WTC11 (cell line): ENCODE data around the gene ISY1. TPM values are rescaled to one million over a fixed set of nuclear protein-coding genes. Genes with fewer than 3 reads are reported as not detected.

ENCODE experiments used
- ATAC-seq: fragments of 200-7000 bp; cut with Tn5 transposase; 2 replicates; pipeline ENCODE4 v1.10.0; 2021; ENCODE audit warnings: mild to moderate bottlenecking, moderate library complexity
- CTCF ChIA-PET: fragments of 300-600 bp; sonication (Branson Sonifier 250); formaldehyde crosslinking; loops from one replicate; lab custom pipeline; 2021; ENCODE audit warnings: antibody characterized with exemption; lab: Charles Lee
- POLR2A ChIA-PET: fragments of 350-600 bp; sonication (Branson Sonifier 250); formaldehyde crosslinking; loops from one replicate; lab custom pipeline; 2021; ENCODE audit warnings: antibody characterized with exemption; lab: Charles Lee
- DNase-seq: peaks from one replicate; pipeline ENCODE4 v3.0.0; 2021; ENCODE audit warnings: low spot score
- H3K27ac Mint-ChIP-seq: 2 replicates; pipeline ENCODE4 v1.8.0; 2021; ENCODE audit warnings: mixed read lengths
- H3K27me3 Mint-ChIP-seq: 2 replicates; pipeline ENCODE4 v1.8.0; 2021; ENCODE audit warnings: low read depth, mild to moderate bottlenecking, moderate library complexity, mixed read lengths
- H3K36me3 Mint-ChIP-seq: 2 replicates; pipeline ENCODE4 v1.8.0; 2021; ENCODE audit warnings: mixed read lengths
- H3K4me1 Mint-ChIP-seq: 2 replicates; pipeline ENCODE4 v1.8.0; 2022; ENCODE audit warnings: mixed read lengths
- H3K4me3 Mint-ChIP-seq: 2 replicates; pipeline ENCODE4 v1.8.0; 2021; ENCODE audit warnings: mild to moderate bottlenecking, moderate library complexity, mixed read lengths
- H3K9me3 Mint-ChIP-seq: 2 replicates; pipeline ENCODE4 v1.8.0; 2021; ENCODE audit warnings: mixed read lengths
- CBFB ChIP-seq: sonication (generic); formaldehyde crosslinking; IDR thresholded peaks from 2 replicates; pipeline ENCODE4 v1.8.1; 2022; ENCODE audit warnings: mild to moderate bottlenecking, low read depth, missing genetic modification reagents
- EMX1 ChIP-seq: fragments of 250-450 bp; sonication (Bioruptor Pico); IDR thresholded peaks from 2 replicates; pipeline ENCODE4 v1.8.0; 2021; ENCODE audit warnings: mild to moderate bottlenecking
- IRF1 ChIP-seq: sonication (generic); formaldehyde crosslinking; IDR thresholded peaks from 2 replicates; pipeline ENCODE4 v1.8.0; 2023; ENCODE audit warnings: missing genetic modification reagents
- KAT7 ChIP-seq: sonication (generic); formaldehyde crosslinking; IDR thresholded peaks from 2 replicates; pipeline ENCODE4 v1.8.1; 2023; ENCODE audit warnings: missing genetic modification reagents, mild to moderate bottlenecking, borderline replicate concordance
- NFYB ChIP-seq: sonication (generic); formaldehyde crosslinking; conservative IDR thresholded peaks from 2 replicates; pipeline ENCODE4 v1.8.0; 2022; ENCODE audit warnings: low read depth, missing genetic modification reagents
- OVOL2 ChIP-seq: fragments of 250-450 bp; sonication (Bioruptor Pico); IDR thresholded peaks from 2 replicates; pipeline ENCODE4 v1.9.0; 2021; ENCODE audit warnings: mild to moderate bottlenecking, borderline replicate concordance
- PRRX2 ChIP-seq: fragments of 250-450 bp; sonication (Bioruptor Pico); IDR thresholded peaks from 2 replicates; pipeline ENCODE4 v1.8.0; 2021; ENCODE audit warnings: mild to moderate bottlenecking
- SMAD4 ChIP-seq: sonication (generic); formaldehyde crosslinking; IDR thresholded peaks from 2 replicates; pipeline ENCODE4 v1.8.0; 2022; ENCODE audit warnings: mild to moderate bottlenecking, missing genetic modification reagents
- STAT6 ChIP-seq: sonication (generic); formaldehyde crosslinking; conservative IDR thresholded peaks from 2 replicates; pipeline ENCODE4 v1.8.1; 2023; ENCODE audit warnings: mild to moderate bottlenecking, low read depth, missing genetic modification reagents, moderate library complexity
- TEAD4 ChIP-seq: sonication (generic); formaldehyde crosslinking; IDR thresholded peaks from 2 replicates; pipeline ENCODE4 v1.8.0; 2022; ENCODE audit warnings: mild to moderate bottlenecking, missing genetic modification reagents
- ZNF121 ChIP-seq: sonication (generic); formaldehyde crosslinking; IDR thresholded peaks from 2 replicates; pipeline ENCODE4 v1.8.0; 2023; ENCODE audit warnings: missing genetic modification reagents
- ZNF263 ChIP-seq: sonication (generic); formaldehyde crosslinking; IDR thresholded peaks from 2 replicates; pipeline ENCODE4 v1.8.1; 2022; ENCODE audit warnings: low read depth, mild to moderate bottlenecking, moderate library complexity, missing genetic modification reagents
- ZNF317 ChIP-seq: sonication (generic); formaldehyde crosslinking; IDR thresholded peaks from 2 replicates; pipeline ENCODE4 v1.8.1; 2023; ENCODE audit warnings: low read depth, mild to moderate bottlenecking, moderate library complexity, missing genetic modification reagents, borderline replicate concordance
- ZNF396 ChIP-seq: fragments of 250-450 bp; sonication (Bioruptor Pico); IDR thresholded peaks from 2 replicates; pipeline ENCODE4 v1.8.0; 2021; ENCODE audit warnings: mild to moderate bottlenecking, moderate library complexity, borderline replicate concordance
- ZNF671 ChIP-seq: fragments of 250-450 bp; sonication (Bioruptor Pico); IDR thresholded peaks from 2 replicates; pipeline ENCODE4 v1.8.0; 2021; ENCODE audit warnings: mild to moderate bottlenecking
- total RNA-seq: library from RNA; stranded (reverse); gene quantifications from 3 replicates; pipeline ENCODE4 v1.2.3, GENCODE V29; 2021
- TF ChIP-seq, protein P1 (sequence below): sonication (generic); formaldehyde crosslinking; IDR thresholded peaks from 2 replicates; pipeline ENCODE4 v1.8.0; 2022; ENCODE audit warnings: mild to moderate bottlenecking, missing genetic modification reagents
- TF ChIP-seq, protein P2 (sequence below): fragments of 250-450 bp; sonication (Bioruptor Pico); IDR thresholded peaks from 2 replicates; pipeline ENCODE4 v1.8.0; 2021; ENCODE audit warnings: mild to moderate bottlenecking
- TF ChIP-seq, protein P3 (sequence below): sonication (generic); formaldehyde crosslinking; IDR thresholded peaks from 2 replicates; pipeline ENCODE4 v1.8.0; 2022; ENCODE audit warnings: missing genetic modification reagents

ISY1 gene
- total RNA-seq, 1 experiment from 2014 or later, result 25.0 TPM

DNA sequence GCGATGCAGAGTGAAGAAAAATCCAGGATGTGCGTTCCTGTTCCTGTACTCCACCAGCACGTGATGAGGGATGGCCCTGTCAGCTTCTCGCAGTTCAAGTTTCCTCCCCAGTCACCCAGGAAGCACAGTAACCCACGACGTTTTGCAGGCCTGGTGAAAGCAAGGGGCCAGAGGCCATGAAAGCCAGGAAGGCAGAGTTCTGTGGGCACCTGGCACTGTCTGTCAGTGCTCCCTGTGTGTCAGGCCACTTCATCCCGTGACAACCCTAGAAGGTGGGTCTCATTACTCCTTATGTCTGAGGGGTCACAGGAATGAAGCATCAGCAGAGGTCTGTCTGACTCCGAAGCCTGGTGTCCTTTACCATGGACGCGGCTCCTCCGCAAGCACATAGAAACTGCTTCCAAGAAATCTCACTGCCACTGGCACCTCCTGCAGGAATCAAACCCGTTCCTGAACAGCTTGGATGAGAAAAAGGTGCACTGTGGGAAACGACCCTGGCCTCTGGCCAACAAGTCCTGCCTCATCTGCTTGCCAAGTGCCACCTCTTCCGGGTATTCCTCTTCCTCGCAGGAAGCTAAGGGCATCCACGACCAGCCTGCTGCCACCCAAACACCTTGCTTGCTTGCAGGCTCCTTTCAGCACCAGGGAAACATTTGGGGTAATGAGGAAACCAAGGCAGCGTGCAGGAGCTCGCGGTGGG, 53.8 kb downstream of the ISY1 start:
- DNase-seq (no peak), ATAC-seq (no peak)
- ChIA-PET POLR2A (no interaction called here), CTCF (interaction anchor here (1.1 to 2.3 kb wide), 3 partner anchors 15 to 136 kb away, joined by 3 to 13 read pairs (median 5); partner anchors contain the start of gene RAB43)
- no peaks in the 10 kb centered on the region for H3K27me3 Mint-ChIP-seq
- no peaks in the 10 kb centered on the region for H3K4me1 Mint-ChIP-seq
- peaks cover 11% of the 10 kb centered on the region for H3K36me3 Mint-ChIP-seq
- H3K27ac Mint-ChIP-seq, result 0 out of 2 replicates have a peak overlapping the region, but pooled peaks have one; percentile 60
- H3K9me3 Mint-ChIP-seq, result no peaks in the 10 kb centered on the region
- no peak for TF ChIP-seq ZNF263 (CRISPR knock-in tag)
- TF ChIP-seq TEAD4, result no peak
- TF ChIP-seq ZNF671 (CRISPR knock-in tag), result no peak
- TF ChIP-seq, protein P1, sequence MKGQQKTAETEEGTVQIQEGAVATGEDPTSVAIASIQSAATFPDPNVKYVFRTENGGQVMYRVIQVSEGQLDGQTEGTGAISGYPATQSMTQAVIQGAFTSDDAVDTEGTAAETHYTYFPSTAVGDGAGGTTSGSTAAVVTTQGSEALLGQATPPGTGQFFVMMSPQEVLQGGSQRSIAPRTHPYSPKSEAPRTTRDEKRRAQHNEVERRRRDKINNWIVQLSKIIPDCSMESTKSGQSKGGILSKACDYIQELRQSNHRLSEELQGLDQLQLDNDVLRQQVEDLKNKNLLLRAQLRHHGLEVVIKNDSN (CRISPR knock-in tag), result no peak
- TF ChIP-seq, all 79 proteins: peak for 0
- no peak overlapping the region for H3K4me3 Mint-ChIP-seq

GRCh38 chr3:129106320-129106719, 54.5 kb downstream of the ISY1 start:
- ChIA-PET CTCF (interaction anchor here (0.8 to 2.3 kb wide), 6 partner anchors 16 to 140 kb away, joined by 3 to 13 read pairs (median 4); partner anchors contain the start of gene RAB43), POLR2A (no interaction called here)
- ATAC-seq (peak; percentile 53), DNase-seq (peak; percentile 25)
- no peaks in the 10 kb centered on the region for H3K4me1 Mint-ChIP-seq
- no peak overlapping the region for H3K4me3 Mint-ChIP-seq
- H3K9me3 Mint-ChIP-seq, result no peaks in the 10 kb centered on the region
- TF ChIP-seq ZNF263 (CRISPR knock-in tag) (peak; percentile 60; the same call in 1 of the 2 replicates), NFYB (no peak)
- no peak overlapping the region for H3K27ac Mint-ChIP-seq
- no peaks in the 10 kb centered on the region for H3K27me3 Mint-ChIP-seq
- H3K36me3 Mint-ChIP-seq, result peaks cover 11% of the 10 kb centered on the region

DNA sequence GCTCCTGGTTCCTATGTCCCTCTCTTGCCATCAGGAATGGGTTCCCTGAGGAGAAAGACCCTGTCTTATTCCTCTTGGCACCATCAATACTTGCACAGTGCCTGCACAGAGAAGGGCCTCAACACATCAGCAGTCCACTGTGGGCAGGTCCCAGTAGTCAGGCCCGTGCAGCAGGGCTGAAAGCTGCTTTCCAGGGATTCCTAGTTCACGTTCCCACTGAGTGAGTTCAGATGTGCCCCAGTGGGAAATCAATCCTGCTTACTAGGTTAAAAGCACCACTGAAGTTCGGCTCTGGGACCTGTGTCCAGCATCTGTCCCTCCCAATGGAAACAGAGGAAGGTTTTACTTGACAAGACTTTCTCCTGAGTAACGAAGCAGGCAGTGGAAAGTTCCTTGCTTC, 55.0 kb downstream of the ISY1 start:
- no peak overlapping the region for H3K4me3 Mint-ChIP-seq
- POLR2A ChIA-PET, result no interaction called here
- ATAC-seq (no peak), DNase-seq (no peak)
- H3K4me1 Mint-ChIP-seq, result no peaks in the 10 kb centered on the region
- H3K27me3 Mint-ChIP-seq, result no peaks in the 10 kb centered on the region
- no peak overlapping the region for H3K27ac Mint-ChIP-seq
- H3K36me3 Mint-ChIP-seq, result peaks cover 11% of the 10 kb centered on the region
- H3K9me3 Mint-ChIP-seq, result no peaks in the 10 kb centered on the region
- TF ChIP-seq ZNF121 (CRISPR knock-in tag), result no peak
- TF ChIP-seq ZNF396, result no peak
- TF ChIP-seq EMX1 (CRISPR knock-in tag), result no peak
- TF ChIP-seq CBFB, result no peak
- TF ChIP-seq, protein P2, sequence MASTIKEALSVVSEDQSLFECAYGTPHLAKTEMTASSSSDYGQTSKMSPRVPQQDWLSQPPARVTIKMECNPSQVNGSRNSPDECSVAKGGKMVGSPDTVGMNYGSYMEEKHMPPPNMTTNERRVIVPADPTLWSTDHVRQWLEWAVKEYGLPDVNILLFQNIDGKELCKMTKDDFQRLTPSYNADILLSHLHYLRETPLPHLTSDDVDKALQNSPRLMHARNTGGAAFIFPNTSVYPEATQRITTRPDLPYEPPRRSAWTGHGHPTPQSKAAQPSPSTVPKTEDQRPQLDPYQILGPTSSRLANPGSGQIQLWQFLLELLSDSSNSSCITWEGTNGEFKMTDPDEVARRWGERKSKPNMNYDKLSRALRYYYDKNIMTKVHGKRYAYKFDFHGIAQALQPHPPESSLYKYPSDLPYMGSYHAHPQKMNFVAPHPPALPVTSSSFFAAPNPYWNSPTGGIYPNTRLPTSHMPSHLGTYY (CRISPR knock-in tag), result no peak
- CTCF ChIA-PET, result interaction anchor here (0.8 to 2.3 kb wide), 6 partner anchors 16 to 140 kb away, joined by 3 to 13 read pairs (median 4); partner anchors contain the start of gene RAB43

DNA sequence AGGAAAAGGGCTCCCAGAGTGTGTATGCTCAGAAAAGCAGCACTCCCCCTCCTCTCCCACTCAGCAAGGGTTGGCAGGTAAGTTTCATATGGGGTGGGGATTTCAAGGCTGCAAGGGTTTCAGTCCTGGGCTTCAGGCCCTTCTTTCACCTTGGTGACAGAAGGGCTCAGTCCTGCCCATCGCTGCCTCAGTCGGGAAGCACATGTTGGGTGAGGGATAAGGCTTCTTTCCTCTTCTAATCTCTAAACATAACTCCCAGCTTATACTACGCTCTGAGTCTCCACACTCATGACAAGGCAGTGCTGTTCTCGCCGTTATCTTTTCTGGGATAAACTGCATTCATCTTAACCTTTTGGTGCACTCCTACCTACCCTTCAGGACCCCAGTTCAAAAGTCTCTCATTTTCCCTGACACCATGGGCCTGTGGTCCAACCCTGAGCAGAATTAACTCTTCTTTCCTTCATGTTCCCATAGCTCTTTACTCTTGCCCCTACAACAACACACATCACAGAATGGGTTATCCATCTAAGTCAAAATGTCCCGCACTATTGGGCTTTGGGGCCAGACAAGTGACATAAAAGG, 56.3 kb downstream of the ISY1 start:
- H3K4me3 Mint-ChIP-seq, result no peak overlapping the region
- TF ChIP-seq PRRX2 (CRISPR knock-in tag) (no peak), SMAD4 (CRISPR knock-in tag) (no peak), KAT7 (CRISPR knock-in tag) (no peak), IRF1 (no peak), OVOL2 (CRISPR knock-in tag) (no peak), ZNF317 (CRISPR knock-in tag) (no peak), CBFB (no peak), EMX1 (CRISPR knock-in tag) (no peak), STAT6 (CRISPR knock-in tag) (no peak), ZNF121 (CRISPR knock-in tag) (no peak)
- TF ChIP-seq, protein P3, sequence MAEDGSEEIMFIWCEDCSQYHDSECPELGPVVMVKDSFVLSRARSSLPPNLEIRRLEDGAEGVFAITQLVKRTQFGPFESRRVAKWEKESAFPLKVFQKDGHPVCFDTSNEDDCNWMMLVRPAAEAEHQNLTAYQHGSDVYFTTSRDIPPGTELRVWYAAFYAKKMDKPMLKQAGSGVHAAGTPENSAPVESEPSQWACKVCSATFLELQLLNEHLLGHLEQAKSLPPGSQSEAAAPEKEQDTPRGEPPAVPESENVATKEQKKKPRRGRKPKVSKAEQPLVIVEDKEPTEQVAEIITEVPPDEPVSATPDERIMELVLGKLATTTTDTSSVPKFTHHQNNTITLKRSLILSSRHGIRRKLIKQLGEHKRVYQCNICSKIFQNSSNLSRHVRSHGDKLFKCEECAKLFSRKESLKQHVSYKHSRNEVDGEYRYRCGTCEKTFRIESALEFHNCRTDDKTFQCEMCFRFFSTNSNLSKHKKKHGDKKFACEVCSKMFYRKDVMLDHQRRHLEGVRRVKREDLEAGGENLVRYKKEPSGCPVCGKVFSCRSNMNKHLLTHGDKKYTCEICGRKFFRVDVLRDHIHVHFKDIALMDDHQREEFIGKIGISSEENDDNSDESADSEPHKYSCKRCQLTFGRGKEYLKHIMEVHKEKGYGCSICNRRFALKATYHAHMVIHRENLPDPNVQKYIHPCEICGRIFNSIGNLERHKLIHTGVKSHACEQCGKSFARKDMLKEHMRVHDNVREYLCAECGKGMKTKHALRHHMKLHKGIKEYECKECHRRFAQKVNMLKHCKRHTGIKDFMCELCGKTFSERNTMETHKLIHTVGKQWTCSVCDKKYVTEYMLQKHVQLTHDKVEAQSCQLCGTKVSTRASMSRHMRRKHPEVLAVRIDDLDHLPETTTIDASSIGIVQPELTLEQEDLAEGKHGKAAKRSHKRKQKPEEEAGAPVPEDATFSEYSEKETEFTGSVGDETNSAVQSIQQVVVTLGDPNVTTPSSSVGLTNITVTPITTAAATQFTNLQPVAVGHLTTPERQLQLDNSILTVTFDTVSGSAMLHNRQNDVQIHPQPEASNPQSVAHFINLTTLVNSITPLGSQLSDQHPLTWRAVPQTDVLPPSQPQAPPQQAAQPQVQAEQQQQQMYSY (CRISPR knock-in tag), result no peak

More for the DNA sequence above, 56.3 kb downstream of the ISY1 start:
- no peaks in the 10 kb centered on the region for H3K4me1 Mint-ChIP-seq
- ATAC-seq, result no peak
- POLR2A ChIA-PET, result no interaction called here
- peaks cover 4% of the 10 kb centered on the region for H3K36me3 Mint-ChIP-seq
- peak overlapping the region; percentile 27 for H3K27ac Mint-ChIP-seq
- CTCF ChIA-PET, result no interaction called here
- H3K9me3 Mint-ChIP-seq, result no peaks in the 10 kb centered on the region
- no peak for DNase-seq
- no peaks in the 10 kb centered on the region for H3K27me3 Mint-ChIP-seq
